H1 (cell line): ENCODE measurements around the gene C16orf89. TPM values are rescaled to one million over a fixed set of nuclear protein-coding genes. Genes with fewer than 3 reads are reported as not detected.

ENCODE experiments used
- CTCF ChIA-PET: fragments of 300-600 bp; sonication (Branson Sonifier 250); formaldehyde crosslinking; loops from one replicate; lab custom pipeline; 2021; ENCODE audit not compliant: partially characterized antibody; lab: Charles Lee
- POLR2A ChIA-PET: fragments of 300-600 bp; sonication (Branson Sonifier 250); formaldehyde crosslinking; loops from one replicate; lab custom pipeline; 2021; ENCODE audit warnings: inconsistent platforms; ENCODE audit not compliant: partially characterized antibody; lab: Charles Lee
- DNase-seq, 2 experiments: peaks; one replicate each; pipeline versions ENCODE4 v3.0.0 to v3.0.0-alpha.2; 2010 to 2022; ENCODE audit warnings: low spot score in 2 of 2, low read depth in 1 of 2, mixed read lengths in 1 of 2
- FAIRE-seq: peaks from 2 replicates; lab custom pipeline; 2011; peaks lifted over from hg19 to GRCh38; lab: Jason Lieb, UNC
- H2AFZ ChIP-seq: 2 replicates; pipeline ENCODE4 v1.8.1; 2012; ENCODE audit warnings: low read length, inconsistent platforms
- H2AK5ac ChIP-seq: 2 replicates; pipeline ENCODE4 v1.6.1; 2013; ENCODE audit warnings: low read depth, low read length
- H2BK120ac ChIP-seq: replicated peaks from 2 replicates; pipeline ENCODE3; 2013; ENCODE audit warnings: low read depth, low read length, inconsistent platforms
- H2BK12ac ChIP-seq: 2 replicates; pipeline ENCODE4 v1.6.1; 2013; ENCODE audit warnings: low read depth, low read length
- H2BK15ac ChIP-seq: 2 replicates; pipeline ENCODE4 v1.6.1; 2013; ENCODE audit warnings: low read length
- H2BK20ac ChIP-seq: 2 replicates; pipeline ENCODE4 v1.6.1; 2013; ENCODE audit warnings: low read length
- H2BK5ac ChIP-seq: 2 replicates; pipeline ENCODE4 v1.6.1; 2013; ENCODE audit warnings: low read depth, low read length
- H3K14ac ChIP-seq: 2 replicates; pipeline ENCODE4 v1.6.1; 2013; ENCODE audit warnings: inconsistent platforms; ENCODE audit not compliant: insufficient read length
- H3K18ac ChIP-seq: 2 replicates; pipeline ENCODE4 v1.6.1; 2013; ENCODE audit warnings: low read length; ENCODE audit errors: extremely low read depth
- H3K23ac ChIP-seq: 2 replicates; pipeline ENCODE4 v1.6.1; 2013; ENCODE audit warnings: inconsistent platforms; ENCODE audit not compliant: insufficient read length
- H3K23me2 ChIP-seq: 2 replicates; pipeline ENCODE4 v1.6.1; 2013; ENCODE audit warnings: low read depth, low read length
- H3K27ac ChIP-seq: 2 replicates; pipeline ENCODE4 v1.6.1; 2011; ENCODE audit warnings: low read depth, low read length, inconsistent platforms
- H3K27me3 ChIP-seq, 4 experiments: replicated peaks in 1 of 4; 1 replicate in 1 of 4; 2 replicates in 3 of 4; pipeline versions ENCODE4 v1.6.1 to v1.8.1; 2011 to 2013; ENCODE audit warnings: low read length in 3 of 4, mild to moderate bottlenecking in 3 of 4, inconsistent platforms in 2 of 4, mixed read lengths in 2 of 4, moderate library complexity in 1 of 4; ENCODE audit not compliant: control insufficient read depth in 3 of 4, insufficient read depth in 3 of 4; ENCODE audit errors: extremely low read depth in 1 of 4
- H3K36me3 ChIP-seq, 4 experiments: 2 replicates each; pipeline versions ENCODE4 v1.6.1 to v1.8.1; 2011 to 2013; ENCODE audit warnings: mild to moderate bottlenecking in 4 of 4, low read length in 3 of 4, moderate library complexity in 2 of 4, control low read depth in 1 of 4, inconsistent platforms in 1 of 4; ENCODE audit not compliant: insufficient read depth in 4 of 4, control insufficient read depth in 2 of 4
- H3K4ac ChIP-seq: replicated peaks from 2 replicates; pipeline ENCODE3; 2013; ENCODE audit warnings: low read length, low read depth, mixed read lengths, inconsistent platforms; ENCODE audit not compliant: insufficient read length
- H3K4me1 ChIP-seq, 4 experiments: replicated peaks in 1 of 4; 1 replicate in 1 of 4; 2 replicates in 3 of 4; pipeline versions ENCODE4 v1.6.1 to v1.8.1; 2011 to 2013; ENCODE audit warnings: low read length in 3 of 4, inconsistent platforms in 2 of 4, mixed read lengths in 1 of 4; ENCODE audit not compliant: insufficient read depth in 4 of 4, control insufficient read depth in 3 of 4
- H3K4me2 ChIP-seq, 2 experiments: 2 replicates each; pipeline versions ENCODE4 v1.6.1 to v1.8.1; 2011 to 2013; ENCODE audit warnings: low read depth in 2 of 2, low read length in 2 of 2, control low read depth in 1 of 2, inconsistent platforms in 1 of 2, mild to moderate bottlenecking in 1 of 2; ENCODE audit not compliant: insufficient read depth in 1 of 2
- H3K4me3 ChIP-seq, 4 experiments: fragments of 200-600, 300-600 bp in 1 of 4; sonication (generic), shearing (Covaris generic), sonication (Bioruptor Twin) in 1 of 4; 2 replicates each; pipeline versions ENCODE4 v1.5.1 to v1.8.1; 2011 to 2016; ENCODE audit warnings: low read length in 4 of 4, low read depth in 3 of 4, control low read depth in 2 of 4, inconsistent platforms in 2 of 4, mild to moderate bottlenecking in 2 of 4, mixed read lengths in 1 of 4, moderate library complexity in 1 of 4; ENCODE audit not compliant: insufficient read depth in 2 of 4; ENCODE audit errors: extremely low read depth in 1 of 4
- H3K56ac ChIP-seq: replicated peaks from 2 replicates; pipeline ENCODE3; 2013; ENCODE audit warnings: low read depth, mild to moderate bottlenecking, mixed read lengths, low read length, inconsistent platforms; ENCODE audit not compliant: insufficient read length
- H3K79me1 ChIP-seq: 2 replicates; pipeline ENCODE4 v1.6.1; 2013; ENCODE audit warnings: low read depth, low read length, control low read depth
- H3K79me2 ChIP-seq, 2 experiments: 2 replicates each; pipeline versions ENCODE4 v1.6.1 to v1.8.1; 2012 to 2013; ENCODE audit warnings: low read length in 2 of 2, mild to moderate bottlenecking in 2 of 2, inconsistent platforms in 1 of 2; ENCODE audit not compliant: insufficient read depth in 2 of 2, control insufficient read depth in 1 of 2
- H3K9ac ChIP-seq, 4 experiments: replicated peaks in 1 of 4; 1 replicate in 1 of 4; 2 replicates in 3 of 4; pipeline versions ENCODE4 v1.6.1 to v1.8.1; 2011 to 2013; ENCODE audit warnings: low read depth in 3 of 4, low read length in 3 of 4, control low read depth in 2 of 4, mild to moderate bottlenecking in 2 of 4, moderate library complexity in 2 of 4, inconsistent platforms in 1 of 4; ENCODE audit errors: extremely low read depth in 1 of 4
- H3K9me3 ChIP-seq, 2 experiments: 2 replicates each; pipeline versions ENCODE4 v1.6.1 to v1.8.1; 2012 to 2013; ENCODE audit warnings: mild to moderate bottlenecking in 2 of 2, moderate library complexity in 2 of 2, control low read depth in 1 of 2, inconsistent platforms in 1 of 2, low read depth in 1 of 2, low read length in 1 of 2, mixed read lengths in 1 of 2; ENCODE audit not compliant: insufficient read depth in 2 of 2
- H4K20me1 ChIP-seq, 2 experiments: replicated peaks in 1 of 2; 2 replicates each; pipeline versions ENCODE3 to v1.8.1; 2011 to 2013; ENCODE audit warnings: inconsistent platforms in 2 of 2, low read length in 2 of 2, mild to moderate bottlenecking in 1 of 2; ENCODE audit not compliant: insufficient read depth in 2 of 2, control insufficient read depth in 1 of 2
- H4K5ac ChIP-seq: 2 replicates; pipeline ENCODE4 v1.6.1; 2013; ENCODE audit warnings: low read length, low read depth, mixed read lengths, inconsistent platforms; ENCODE audit not compliant: insufficient read length
- H4K8ac ChIP-seq: 2 replicates; pipeline ENCODE4 v1.8.0; 2013; ENCODE audit warnings: mild to moderate bottlenecking, moderate library complexity, low read length, inconsistent platforms; ENCODE audit not compliant: insufficient read depth; ENCODE audit errors: extremely low read depth
- H4K91ac ChIP-seq: replicated peaks from 2 replicates; pipeline ENCODE3; 2013; ENCODE audit warnings: low read length, mixed read lengths, inconsistent platforms; ENCODE audit not compliant: insufficient read length
- BRCA1 ChIP-seq: IDR thresholded peaks from 2 replicates; pipeline ENCODE4 v1.6.1; 2012; ENCODE audit warnings: low read depth, low read length, improper control_type of control experiment
- CBX8 ChIP-seq: fragments of 300-800, 300-1000 bp; sonication (generic); IDR thresholded peaks from 2 replicates; pipeline ENCODE4 v1.7.1; 2016; ENCODE audit warnings: low read depth, low read length, borderline replicate concordance
- CHD1 ChIP-seq: IDR thresholded peaks from 2 replicates; pipeline ENCODE4 v1.6.1; 2012; ENCODE audit warnings: low read depth, low read length, improper control_type of control experiment
- JUN ChIP-seq: IDR thresholded peaks from 2 replicates; pipeline ENCODE4 v1.6.1; 2011; ENCODE audit warnings: low read depth, mild to moderate bottlenecking, improper control_type of control experiment, low read length
- KDM4A ChIP-seq: IDR thresholded peaks from one replicate; pipeline ENCODE4 v1.7.1; 2012; ENCODE audit warnings: low read depth, mild to moderate bottlenecking, moderate library complexity, low read length, inconsistent platforms; ENCODE audit not compliant: severe bottlenecking
- PHF8 ChIP-seq: fragments of 200-600 bp; sonication (generic); conservative IDR thresholded peaks from 2 replicates; pipeline ENCODE4 v1.7.1; 2012; ENCODE audit warnings: low read depth, mild to moderate bottlenecking, inconsistent platforms, low read length, moderate library complexity
- POLR2A ChIP-seq, 2 experiments: IDR thresholded peaks; 1 replicate in 1 of 2; 2 replicates in 1 of 2; pipeline ENCODE4 v1.6.1; 2011; ENCODE audit warnings: low read depth in 2 of 2, low read length in 2 of 2, mild to moderate bottlenecking in 2 of 2; ENCODE audit errors: control extremely low read depth in 1 of 2
- RAD21 ChIP-seq, 2 experiments: IDR thresholded peaks in 1 of 2; conservative IDR thresholded peaks in 1 of 2; 2 replicates each; pipeline ENCODE4 v1.6.1; 2011; ENCODE audit warnings: low read depth in 2 of 2, low read length in 2 of 2, improper control_type of control experiment in 1 of 2, inconsistent platforms in 1 of 2, mild to moderate bottlenecking in 1 of 2, moderate library complexity in 1 of 2
- RBBP5 ChIP-seq: IDR thresholded peaks from 2 replicates; pipeline ENCODE4 v1.7.1; 2012; ENCODE audit warnings: low read depth, mild to moderate bottlenecking, inconsistent platforms, low read length, moderate library complexity, borderline replicate concordance
- RFX5 ChIP-seq: IDR thresholded peaks from 2 replicates; pipeline ENCODE4 v1.6.1; 2011; ENCODE audit warnings: low read depth, low read length, improper control_type of control experiment, borderline replicate concordance
- SUZ12 ChIP-seq: fragments of 200-600 bp; sonication (generic); IDR thresholded peaks from 2 replicates; pipeline ENCODE4 v1.6.1; 2012; ENCODE audit warnings: mild to moderate bottlenecking, inconsistent platforms, low read length, moderate library complexity, mixed read lengths
- TAF7 ChIP-seq: optimal IDR thresholded peaks from 2 replicates; pipeline ENCODE3; 2011; ENCODE audit warnings: low read depth, mild to moderate bottlenecking, inconsistent platforms, low read length, moderate library complexity, borderline replicate concordance
- WGBS, 2 experiments: shearing (Covaris generic) in 1 of 2; methylation state at CpG; one replicate each; pipeline versions ENCODE4 v1.1.6 to v1.1.7; 2013 to 2015; ENCODE audit warnings: low lambda C conversion rate in 2 of 2, mixed read lengths in 2 of 2, inconsistent platforms in 1 of 2, low coverage in 1 of 2, missing lambda C conversion rate in 1 of 2; ENCODE audit not compliant: insufficient replicate concordance in 2 of 2, insufficient coverage in 1 of 2, insufficient read length in 1 of 2; ENCODE audit errors: extremely low coverage in 1 of 2, missing lambda C conversion rate in 1 of 2; 5-methylcytosine and 5-hydroxymethylcytosine counted together
- polyA plus RNA-seq, 7 experiments: library from polyadenylated mRNA; depleted of rRNA in 3 of 7; stranded (reverse) in 5 of 7; unstranded in 2 of 7; fragments of >200 nt in 5 of 7; fragments of 200-250 nt in 2 of 7; gene quantifications; 1 replicate in 5 of 7; 2 replicates in 1 of 7; 4 replicates in 1 of 7; pipeline versions ENCODE4 v1.2.1 to v1.2.3, GENCODE V29; 2011 to 2013; ENCODE audit warnings: missing spikeins in 2 of 7, mixed read lengths in 2 of 7
- total RNA-seq: library from RNA; stranded (reverse); fragmentation: NEBNext Ultra II Directional; extraction: Animal tissue kit (Norgen Biotek cat#: 25700); gene quantifications from 2 replicates; pipeline ENCODE4 v1.2.1, GENCODE V29; 2021
- TF ChIP-seq, protein P1 (sequence below): IDR thresholded peaks from 2 replicates; pipeline ENCODE4 v1.6.1; 2011; ENCODE audit warnings: low read depth, mild to moderate bottlenecking, low read length; ENCODE audit not compliant: insufficient read depth

The C16orf89 gene
- total and polyA plus RNA-seq, 2 of the 8 experiments (the other 6 are each of a cell fraction or from before 2014, with no cell fraction given), result 6.7 to 9.9 TPM

DNA sequence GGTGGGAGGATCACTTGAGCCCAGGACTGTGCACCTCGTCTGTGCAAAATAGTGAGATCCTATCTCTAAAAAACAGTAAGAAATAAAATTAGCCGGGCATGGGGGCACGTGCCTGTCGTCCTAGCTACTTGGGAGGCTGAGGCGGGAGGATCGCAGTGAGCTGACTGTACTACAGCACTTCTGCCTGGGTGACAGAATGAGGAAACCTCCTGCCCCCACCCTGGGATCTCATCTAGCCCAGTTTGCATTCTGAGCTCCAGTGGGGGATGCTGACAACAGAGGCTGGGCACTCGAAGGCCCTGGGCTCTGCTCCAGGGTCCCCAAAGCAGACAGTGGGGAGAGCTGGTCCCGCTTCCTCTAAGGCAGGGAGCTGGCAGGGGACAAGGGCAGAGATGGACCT is 39.1 kb downstream of the C16orf89 start:
- no peak overlapping the region for H2AFZ ChIP-seq
- no peaks in the 10 kb centered on the region for H3K9me3 ChIP-seq
- no peak overlapping the region for H3K23ac ChIP-seq
- FAIRE-seq (no peak), DNase-seq (no peak)
- H3K14ac ChIP-seq, result no peak overlapping the region
- H3K79me2 ChIP-seq, result no peaks in the 10 kb centered on the region
- peaks cover 0 to 4% (median 1%) of the 10 kb centered on the region in 4 experiments; a peak in 3 of 7 replicates for H3K4me1 ChIP-seq
- no peak overlapping the region for H3K9ac ChIP-seq
- CTCF ChIA-PET, result interaction anchor here (0.7 to 3.5 kb wide), 12 partner anchors 12 to 160 kb away, joined by 3 to 27 read pairs (median 3); no protein-coding TSS in a partner anchor
- no peak overlapping the region for H3K27ac ChIP-seq
- no peak overlapping the region for H2BK12ac ChIP-seq
- H3K56ac ChIP-seq, result no peak overlapping the region
- POLR2A ChIA-PET, result interaction anchor here (0.7 to 2.2 kb wide), 3 partner anchors 17 to 550 kb away, joined by 4 to 8 read pairs (median 4); partner anchors contain the start of gene SEC14L5
- no peak overlapping the region for H2BK5ac ChIP-seq
- H3K4me2 ChIP-seq, result no peak overlapping the region
- WGBS, 2 experiments, result 90% methylated on average over 8 of the region's 8 CpGs; no CpG with 5 or more reads in 1 of the 2 experiments
- H3K79me1 ChIP-seq, result no peaks in the 10 kb centered on the region
- H3K18ac ChIP-seq, result no peak overlapping the region
- H3K36me3 ChIP-seq, result no peaks in the 10 kb centered on the region
- H3K4ac ChIP-seq, result no peak overlapping the region
- no peak overlapping the region for H2BK120ac ChIP-seq
- H2BK15ac ChIP-seq, result no peak overlapping the region
- no peaks in the 10 kb centered on the region for H4K20me1 ChIP-seq
- H3K27me3 ChIP-seq, result no peaks in the 10 kb centered on the region
- no peak overlapping the region for H2BK20ac ChIP-seq
- no peak overlapping the region for H4K8ac ChIP-seq
- H2AK5ac ChIP-seq, result no peak overlapping the region
- no peak overlapping the region for H3K4me3 ChIP-seq
- H4K5ac ChIP-seq, result no peak overlapping the region
- H4K91ac ChIP-seq, result no peak overlapping the region
- H3K23me2 ChIP-seq, result no peaks in the 10 kb centered on the region
- TF ChIP-seq PHF8, result no peak
- no peak for TF ChIP-seq SUZ12
- no peak for TF ChIP-seq RAD21 (IDR thresholded peaks at IDR 0.05 in 1 of 2, conservative IDR thresholded peaks at IDR 0.05 in 1 of 2; ENCODE audit: low read depth in 2 of 2, low read length in 2 of 2)
- TF ChIP-seq RFX5, result no peak
- TF ChIP-seq CHD1, result no peak
- TF ChIP-seq RBBP5, result no peak
- TF ChIP-seq CBX8, result no peak
- TF ChIP-seq JUN, result no peak
- TF ChIP-seq, protein P1, sequence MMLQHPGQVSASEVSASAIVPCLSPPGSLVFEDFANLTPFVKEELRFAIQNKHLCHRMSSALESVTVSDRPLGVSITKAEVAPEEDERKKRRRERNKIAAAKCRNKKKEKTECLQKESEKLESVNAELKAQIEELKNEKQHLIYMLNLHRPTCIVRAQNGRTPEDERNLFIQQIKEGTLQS, result no peak
- no peak for TF ChIP-seq KDM4A
- TF ChIP-seq POLR2A (IDR thresholded peaks at IDR 0.05; ENCODE audit: control extremely low read depth in 1 of 2, low read depth in 2 of 2, low read length in 2 of 2), result no peak
- TF ChIP-seq TAF7, result no peak
- no peak for TF ChIP-seq BRCA1
